ENCODE results near the gene AZU1.

- no peak for TF ChIP-seq CTCF (IDR thresholded peaks at IDR 0.05; ENCODE audit: low read depth, low read length, missing input control)
- TF ChIP-seq REST (IDR thresholded peaks at IDR 0.05), result no peak
- no peak for TF ChIP-seq GABPA (IDR thresholded peaks at IDR 0.05 in 1 of 2, conservative IDR thresholded peaks at IDR 0.05 in 1 of 2)
- TF ChIP-seq SP1 (IDR thresholded peaks at IDR 0.05), result no peak
- no peak for TF ChIP-seq ZBTB33 (IDR thresholded peaks at IDR 0.05)
- TF ChIP-seq HNF4A (conservative IDR thresholded peaks at IDR 0.05), result peak in 1 of 2 donors; percentile 4
- TF ChIP-seq RXRA (IDR thresholded peaks at IDR 0.05), result peak; percentile 19 to 42
- TF ChIP-seq RAD21 (IDR thresholded peaks at IDR 0.05), result peak in 1 of 2 donors; percentile 6
- TF ChIP-seq HNF4G (IDR thresholded peaks at IDR 0.05), result no peak
- TF ChIP-seq YY1 (IDR thresholded peaks at IDR 0.05), result no peak
These were observed 48.6 kb upstream of the AZU1 start for GRCh38 chr19:778910-779653.

Data from liver (tissue), 3 donors.